A549 (cell line): ENCODE data around the gene MTHFR. TPM values are rescaled to one million over a fixed set of nuclear protein-coding genes. Genes with fewer than 3 reads are reported as not detected.

Experiments
- ATAC-seq, 2 experiments: fragments of 200-7000 bp in 1 of 2; fragments of >200 bp in 1 of 2; cut with Nextera tagmentation in 1 of 2; cut with Tn5 transposase in 1 of 2; 3 replicates each; pipeline versions ENCODE4 v1.8.0 to v1.9.1; 2018 to 2020; ENCODE audit warnings: mild to moderate bottlenecking in 1 of 2, moderate library complexity in 1 of 2
- CTCF ChIA-PET: fragments of 300-600 bp; sonication (Branson Sonifier 250); formaldehyde crosslinking; extraction: SDS; loops from one replicate; lab custom pipeline; 2021; ENCODE audit warnings: antibody characterized with exemption, inconsistent platforms; lab: Yijun Ruan, JAX
- POLR2A ChIA-PET: fragments of 350-600 bp; formaldehyde crosslinking; extraction: SDS; loops from one replicate; lab custom pipeline; 2021; ENCODE audit warnings: antibody characterized with exemption, inconsistent platforms; lab: Yijun Ruan, JAX
- DNase-seq, 2 experiments: peaks; one replicate each; pipeline versions ENCODE4 v3.0.0 to v3.0.0-alpha.2; 2011 to 2016; ENCODE audit warnings: low read depth in 1 of 2, low spot score in 1 of 2
- FAIRE-seq: peaks from 2 replicates; lab custom pipeline; 2011; peaks lifted over from hg19 to GRCh38; lab: Jason Lieb, UNC
- H3K27ac ChIP-seq, 2 experiments: fragments of >200 bp; sonication (Bioruptor Twin); formaldehyde crosslinking; 3 replicates each; pipeline ENCODE4 v1.5.1; 2016 to 2017
- H3K4me1 ChIP-seq: fragments of >200 bp; sonication (Bioruptor Twin); formaldehyde crosslinking; 3 replicates; pipeline ENCODE4 v1.6.1; 2016
- H3K4me2 ChIP-seq: fragments of >200 bp; sonication (Bioruptor Twin); formaldehyde crosslinking; 3 replicates; pipeline ENCODE4 v1.6.1; 2016
- H3K4me3 ChIP-seq: fragments of >200 bp; sonication (Bioruptor Twin); formaldehyde crosslinking; 3 replicates; pipeline ENCODE4 v1.5.1; 2016
- H3K9me3 ChIP-seq: fragments of >200 bp; sonication (Bioruptor Twin); formaldehyde crosslinking; 3 replicates; pipeline ENCODE4 v1.6.1; 2016
- BHLHE40 ChIP-seq: IDR thresholded peaks from 2 replicates; pipeline ENCODE4 v1.6.1; 2012; ENCODE audit warnings: low read depth, low read length, inconsistent platforms
- CBX2 ChIP-seq: fragments of 200-600 bp; sonication (generic); IDR thresholded peaks from 2 replicates; pipeline ENCODE4 v1.6.1; 2016; ENCODE audit warnings: low read depth, mild to moderate bottlenecking, borderline replicate concordance
- CEBPB ChIP-seq, 2 experiments: fragments of >200 bp in 1 of 2; sonication (Bioruptor Twin) in 1 of 2; formaldehyde crosslinking in 1 of 2; IDR thresholded peaks; 2 replicates each; pipeline ENCODE4 v1.6.1; 2012 to 2016
- CHD2 ChIP-seq: fragments of 150-350 bp; IDR thresholded peaks from 2 replicates; pipeline ENCODE4 v1.6.1; 2014; ENCODE audit warnings: low read length; ENCODE audit not compliant: partially characterized antibody
- EHF ChIP-seq: fragments of 250-450 bp; sonication (Bioruptor Pico); IDR thresholded peaks from 2 replicates; pipeline ENCODE4 v1.5.0; 2020; ENCODE audit warnings: mild to moderate bottlenecking
- EHMT2 ChIP-seq: fragments of 200-600 bp; sonication (generic); IDR thresholded peaks from 2 replicates; pipeline ENCODE4 v1.6.1; 2016; ENCODE audit warnings: antibody characterized with exemption, low read depth, mild to moderate bottlenecking, moderate library complexity
- EP300 ChIP-seq, 2 experiments: fragments of >200 bp; sonication (Bioruptor Twin); formaldehyde crosslinking; IDR thresholded peaks; 2 replicates in 1 of 2; 3 replicates in 1 of 2; pipeline ENCODE4 v1.6.1; 2016 to 2017
- FOSB ChIP-seq: fragments of 250-450 bp; sonication (Bioruptor Pico); IDR thresholded peaks from 2 replicates; pipeline ENCODE4 v1.5.0; 2020; ENCODE audit warnings: mild to moderate bottlenecking, moderate library complexity
- FOSL2 ChIP-seq, 2 experiments: fragments of 450-650 bp in 1 of 2; fragments of >200 bp in 1 of 2; sonication (Bioruptor Twin) in 1 of 2; formaldehyde crosslinking; IDR thresholded peaks; 2 replicates each; pipeline versions ENCODE4 v1.5.0 to v1.6.1; 2016 to 2020; ENCODE audit warnings: mild to moderate bottlenecking in 1 of 2, moderate library complexity in 1 of 2
- HOXA7 ChIP-seq: fragments of 250-450 bp; sonication (Bioruptor Pico); IDR thresholded peaks from 2 replicates; pipeline ENCODE4 v1.5.0; 2020; ENCODE audit warnings: mild to moderate bottlenecking, moderate library complexity
- JUNB ChIP-seq: fragments of >200 bp; sonication (Bioruptor Twin); formaldehyde crosslinking; IDR thresholded peaks from 2 replicates; pipeline ENCODE4 v1.6.1; 2016
- KDM1A ChIP-seq: fragments of 200-600 bp; sonication (generic); IDR thresholded peaks from 2 replicates; pipeline ENCODE4 v1.6.1; 2016; ENCODE audit warnings: low read depth, mild to moderate bottlenecking
- MAZ ChIP-seq: fragments of 150-350 bp; IDR thresholded peaks from 2 replicates; pipeline ENCODE4 v1.6.1; 2014; ENCODE audit warnings: antibody characterized with exemption, low read depth, low read length, borderline replicate concordance
- NR3C1 ChIP-seq: fragments of >200 bp; sonication (Bioruptor Twin); formaldehyde crosslinking; IDR thresholded peaks from 3 replicates; pipeline ENCODE4 v1.6.1; 2017
- PHF8 ChIP-seq: fragments of 200-600 bp; sonication (generic); IDR thresholded peaks from 2 replicates; pipeline ENCODE4 v1.6.1; 2016; ENCODE audit warnings: low read depth, mild to moderate bottlenecking, antibody characterized with exemption, moderate library complexity, borderline replicate concordance
- POLR2A ChIP-seq: IDR thresholded peaks from 2 replicates; pipeline ENCODE4 v1.6.1; 2012; ENCODE audit warnings: mild to moderate bottlenecking, low read length
- RAD21 ChIP-seq, 2 experiments: fragments of >200 bp in 1 of 2; sonication (Bioruptor Twin) in 1 of 2; formaldehyde crosslinking in 1 of 2; IDR thresholded peaks in 1 of 2; conservative IDR thresholded peaks in 1 of 2; 2 replicates in 1 of 2; 3 replicates in 1 of 2; pipeline ENCODE4 v1.6.1; 2012 to 2018; ENCODE audit warnings: inconsistent platforms in 1 of 2
- RFX5 ChIP-seq: fragments of 450-650 bp; IDR thresholded peaks from 2 replicates; pipeline ENCODE4 v1.7.1; 2014; ENCODE audit warnings: antibody characterized with exemption, mild to moderate bottlenecking, moderate library complexity
- SMC3 ChIP-seq: fragments of >200 bp; sonication (Bioruptor Twin); formaldehyde crosslinking; IDR thresholded peaks from 3 replicates; pipeline ENCODE4 v1.6.1; 2018; ENCODE audit warnings: inconsistent platforms
- TFCP2L1 ChIP-seq: fragments of 250-450 bp; sonication (Bioruptor Pico); IDR thresholded peaks from 2 replicates; pipeline ENCODE4 v1.5.0; 2021; ENCODE audit warnings: mild to moderate bottlenecking
- TP53 ChIP-seq: fragments of 250-450 bp; sonication (Bioruptor Pico); IDR thresholded peaks from 2 replicates; pipeline ENCODE4 v1.5.0; 2021; ENCODE audit warnings: mild to moderate bottlenecking, moderate library complexity
- ZSCAN20 ChIP-seq: fragments of 250-450 bp; sonication (Bioruptor Pico); IDR thresholded peaks from 2 replicates; pipeline ENCODE4 v1.8.0; 2022; ENCODE audit warnings: mild to moderate bottlenecking, moderate library complexity
- WGBS: methylation state at CpG from one replicate; pipeline ENCODE4 v1.1.6; 2017; ENCODE audit errors: missing lambda C conversion rate; 5-methylcytosine and 5-hydroxymethylcytosine counted together
- polyA plus RNA-seq, 4 experiments: library from polyadenylated mRNA; depleted of rRNA in 3 of 4; stranded (reverse); fragments of >200 nt; fragmentation: RNase III in 1 of 4; extraction: RNeasy Plus Mini Kit Qiagen cat#74134 plus additional on column Dnase treatment in 1 of 4; gene quantifications; 2 replicates in 3 of 4; 3 replicates in 1 of 4; pipeline ENCODE4 v1.2.3, GENCODE V29; 2011 to 2017
- TF ChIP-seq, protein P1 (sequence below): fragments of 450-650 bp; IDR thresholded peaks from 2 replicates; pipeline ENCODE4 v1.6.1; 2014; ENCODE audit warnings: antibody characterized with exemption
- TF ChIP-seq, protein P2 (sequence below): fragments of 150-350 bp; IDR thresholded peaks from 2 replicates; pipeline ENCODE4 v1.6.1; 2014; ENCODE audit warnings: low read depth, mild to moderate bottlenecking, low read length
- TF ChIP-seq, protein P3 (sequence below): fragments of >200 bp; sonication (Bioruptor Twin); formaldehyde crosslinking; IDR thresholded peaks from 3 replicates; pipeline ENCODE4 v1.6.1; 2016
- TF ChIP-seq, protein P4 (sequence below): IDR thresholded peaks from 2 replicates; pipeline ENCODE4 v1.6.1; 2012

Gene MTHFR
- polyA plus RNA-seq, 2 of the 4 experiments (the other 2 are of a cell fraction): 4.5 to 5.2 TPM

DNA sequence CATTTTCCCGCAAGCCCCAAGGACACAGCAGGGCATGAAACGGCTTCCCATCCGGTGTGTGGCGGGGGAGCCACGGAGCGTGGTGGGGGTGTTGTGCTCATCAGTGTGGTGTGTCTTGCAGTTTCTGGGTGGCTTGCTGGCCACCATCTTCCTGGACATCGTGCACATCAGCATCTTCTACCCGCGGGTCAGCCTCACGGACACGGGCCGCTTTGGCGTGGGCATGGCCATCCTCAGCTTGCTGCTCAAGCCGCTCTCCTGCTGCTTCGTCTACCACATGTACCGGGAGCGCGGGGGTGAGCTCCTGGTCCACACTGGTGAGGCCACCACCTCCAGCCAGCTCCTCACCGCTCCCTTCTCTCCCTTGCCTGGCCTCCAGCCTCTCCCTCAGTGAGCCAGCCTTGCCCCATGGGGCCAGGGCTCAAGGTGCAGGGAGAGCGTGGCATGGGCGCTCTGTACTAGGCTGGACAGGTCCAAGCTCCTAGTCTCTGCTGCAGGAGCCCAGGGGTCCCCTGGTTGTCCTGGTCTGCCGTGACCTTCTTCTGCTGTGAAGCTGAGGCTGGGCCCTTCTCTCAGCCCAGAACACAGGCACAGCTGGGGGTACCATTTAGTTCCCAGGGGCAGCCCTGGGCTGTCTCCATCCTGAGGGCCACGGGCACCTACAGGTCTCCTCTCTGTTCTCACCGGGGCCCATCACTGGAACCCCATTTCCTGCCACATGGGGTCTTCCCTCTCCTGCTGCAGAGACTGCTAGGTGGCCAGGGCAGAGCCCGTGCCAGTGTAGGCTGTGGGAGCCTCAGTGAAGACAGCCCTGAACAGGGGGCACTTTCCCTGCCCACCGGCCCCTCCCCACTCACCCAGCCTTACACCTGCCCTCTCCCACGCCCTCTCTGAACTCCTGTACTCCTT, 57.2 kb downstream of the MTHFR start:
- POLR2A ChIA-PET: interaction anchor here (1.0 kb wide), 1 partner anchor 12 kb away, joined by 3 read pairs; no protein-coding TSS in a partner anchor
- Histone ChIP-seq H3K27ac (peak overlapping the region in 1 of 2 experiments; percentile 60; a peak in 2 of 6 replicates), H3K4me1 (no peaks in the 10 kb centered on the region; the same call in 2 of the 3 replicates), H3K4me2 (no peak overlapping the region)
- CTCF ChIA-PET: interaction anchor here (0.6 to 3.1 kb wide), 15 partner anchors 8 to 711 kb away, joined by 3 to 15 read pairs (median 3); partner anchors contain the start of genes AGTRAP, FBXO2, FBXO44 and FBXO6
- 89% methylated on average over 21 of the region's 27 CpGs for WGBS
- TF ChIP-seq EP300 (IDR thresholded peaks at IDR 0.05) (no peak), TFCP2L1 (no peak), EHF (CRISPR knock-in tag) (no peak), CHD2 (no peak), RAD21 (conservative IDR thresholded peaks at IDR 0.05 in 1 of 2, IDR thresholded peaks at IDR 0.05 in 1 of 2) (no peak), FOSL2 (IDR thresholded peaks at IDR 0.05) (no peak), FOSL2 (CRISPR knock-in tag; IDR thresholded peaks at IDR 0.05) (no peak), SMC3 (no peak), POLR2A (no peak), HOXA7 (CRISPR knock-in tag) (no peak), BHLHE40 (no peak), CBX2 (no peak), PHF8 (no peak), KDM1A (no peak), CEBPB (IDR thresholded peaks at IDR 0.05) (no peak), RFX5 (no peak)
- TF ChIP-seq, protein P1, sequence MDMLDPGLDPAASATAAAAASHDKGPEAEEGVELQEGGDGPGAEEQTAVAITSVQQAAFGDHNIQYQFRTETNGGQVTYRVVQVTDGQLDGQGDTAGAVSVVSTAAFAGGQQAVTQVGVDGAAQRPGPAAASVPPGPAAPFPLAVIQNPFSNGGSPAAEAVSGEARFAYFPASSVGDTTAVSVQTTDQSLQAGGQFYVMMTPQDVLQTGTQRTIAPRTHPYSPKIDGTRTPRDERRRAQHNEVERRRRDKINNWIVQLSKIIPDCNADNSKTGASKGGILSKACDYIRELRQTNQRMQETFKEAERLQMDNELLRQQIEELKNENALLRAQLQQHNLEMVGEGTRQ: no peak
- TF ChIP-seq, all 56 proteins: peak for 0
- peak; percentile 8 to 53; a peak in 3 of 6 replicates for ATAC-seq
- Histone ChIP-seq H3K9me3 (no peaks in the 10 kb centered on the region), H3K4me3 (no peak overlapping the region)
- DNase-seq: no peak
- FAIRE-seq: no peak

DNA sequence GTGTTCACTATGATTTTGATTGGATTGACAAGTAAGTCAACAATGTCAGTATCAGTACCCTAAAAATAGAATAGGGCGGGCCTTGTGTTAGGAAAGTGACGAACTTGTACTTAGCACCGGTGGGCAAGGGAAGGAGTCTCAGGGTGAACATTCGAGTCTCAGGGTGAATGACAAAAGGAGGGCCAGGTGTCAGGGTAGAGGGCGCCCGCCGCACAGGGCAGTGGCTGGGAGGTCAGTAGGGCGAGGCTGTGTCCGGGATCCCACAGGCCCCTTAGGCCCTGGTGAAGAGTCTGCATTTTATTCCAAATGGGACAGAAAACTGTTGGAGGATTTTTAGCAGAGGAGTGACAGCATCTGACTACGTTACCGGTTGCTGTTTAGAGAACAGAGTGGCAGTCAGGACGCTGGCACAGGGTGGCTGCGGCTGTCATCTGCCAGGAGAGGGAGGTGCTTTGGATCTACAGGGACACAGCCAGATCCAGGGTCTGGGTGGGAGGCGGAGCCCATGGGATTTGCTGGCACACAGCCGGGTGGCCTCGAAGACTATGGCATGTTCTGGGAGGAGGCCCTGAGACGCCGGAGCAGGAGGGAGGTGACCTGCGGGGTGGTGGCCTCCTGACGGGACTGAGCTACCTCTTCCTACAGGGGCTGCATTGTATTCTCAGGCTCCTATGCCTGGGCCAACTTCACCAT, 58.8 kb downstream of the MTHFR start:
- DNase-seq: no peak
- POLR2A ChIA-PET: no interaction called here
- FAIRE-seq: no peak
- no peak for ATAC-seq
- no peak for TF ChIP-seq HOXA7 (CRISPR knock-in tag)
- no peak for TF ChIP-seq TP53 (CRISPR knock-in tag)
- TF ChIP-seq EHF (CRISPR knock-in tag): no peak
- no peak for TF ChIP-seq ZSCAN20 (CRISPR knock-in tag)
- no peak for TF ChIP-seq EHMT2
- TF ChIP-seq KDM1A: no peak
- TF ChIP-seq NR3C1: no peak
- TF ChIP-seq BHLHE40: no peak
- Histone ChIP-seq H3K9me3 (no peaks in the 10 kb centered on the region), H3K4me3 (no peak overlapping the region), H3K4me2 (no peak overlapping the region), H3K27ac (no peak overlapping the region), H3K4me1 (no peaks in the 10 kb centered on the region; the same call in 2 of the 3 replicates)
- CTCF ChIA-PET: no interaction called here
- WGBS: 91% methylated on average over 17 of the region's 20 CpGs

DNA sequence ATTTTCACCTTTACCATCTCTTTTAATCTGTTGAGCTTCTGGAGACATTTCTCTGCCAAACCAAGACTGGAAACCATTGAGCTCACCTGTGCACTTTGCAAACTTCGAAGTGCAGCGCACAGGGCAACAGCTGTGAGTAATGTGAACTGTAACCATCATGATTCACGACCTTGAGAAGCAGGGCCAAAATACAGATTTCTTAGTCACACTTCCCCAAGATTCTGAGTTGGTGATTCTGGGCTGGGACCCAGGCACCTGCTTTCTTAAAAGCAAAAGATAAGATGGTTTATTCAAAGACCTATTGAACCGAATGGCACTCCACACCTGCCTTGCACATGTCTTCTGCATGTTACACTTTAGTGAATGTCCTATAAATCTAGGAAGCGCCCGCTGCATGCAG, 59.7 kb downstream of the MTHFR start:
- Histone ChIP-seq H3K27ac (no peak overlapping the region), H3K4me3 (no peak overlapping the region), H3K4me1 (no peaks in the 10 kb centered on the region; the same call in 2 of the 3 replicates), H3K4me2 (no peak overlapping the region), H3K9me3 (no peaks in the 10 kb centered on the region)
- FAIRE-seq (no peak), DNase-seq (no peak), ATAC-seq (no peak)
- ChIA-PET POLR2A (no interaction called here), CTCF (no interaction called here)
- TF ChIP-seq, protein P2, sequence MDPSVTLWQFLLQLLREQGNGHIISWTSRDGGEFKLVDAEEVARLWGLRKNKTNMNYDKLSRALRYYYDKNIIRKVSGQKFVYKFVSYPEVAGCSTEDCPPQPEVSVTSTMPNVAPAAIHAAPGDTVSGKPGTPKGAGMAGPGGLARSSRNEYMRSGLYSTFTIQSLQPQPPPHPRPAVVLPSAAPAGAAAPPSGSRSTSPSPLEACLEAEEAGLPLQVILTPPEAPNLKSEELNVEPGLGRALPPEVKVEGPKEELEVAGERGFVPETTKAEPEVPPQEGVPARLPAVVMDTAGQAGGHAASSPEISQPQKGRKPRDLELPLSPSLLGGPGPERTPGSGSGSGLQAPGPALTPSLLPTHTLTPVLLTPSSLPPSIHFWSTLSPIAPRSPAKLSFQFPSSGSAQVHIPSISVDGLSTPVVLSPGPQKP: no peak
- no peak for TF ChIP-seq JUNB
- no peak for TF ChIP-seq BHLHE40
- no peak for TF ChIP-seq FOSB (CRISPR knock-in tag)
- TF ChIP-seq, protein P3, sequence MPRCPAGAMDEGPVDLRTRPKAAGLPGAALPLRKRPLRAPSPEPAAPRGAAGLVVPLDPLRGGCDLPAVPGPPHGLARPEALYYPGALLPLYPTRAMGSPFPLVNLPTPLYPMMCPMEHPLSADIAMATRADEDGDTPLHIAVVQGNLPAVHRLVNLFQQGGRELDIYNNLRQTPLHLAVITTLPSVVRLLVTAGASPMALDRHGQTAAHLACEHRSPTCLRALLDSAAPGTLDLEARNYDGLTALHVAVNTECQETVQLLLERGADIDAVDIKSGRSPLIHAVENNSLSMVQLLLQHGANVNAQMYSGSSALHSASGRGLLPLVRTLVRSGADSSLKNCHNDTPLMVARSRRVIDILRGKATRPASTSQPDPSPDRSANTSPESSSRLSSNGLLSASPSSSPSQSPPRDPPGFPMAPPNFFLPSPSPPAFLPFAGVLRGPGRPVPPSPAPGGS: no peak
- no peak for TF ChIP-seq MAZ
- TF ChIP-seq, protein P4, sequence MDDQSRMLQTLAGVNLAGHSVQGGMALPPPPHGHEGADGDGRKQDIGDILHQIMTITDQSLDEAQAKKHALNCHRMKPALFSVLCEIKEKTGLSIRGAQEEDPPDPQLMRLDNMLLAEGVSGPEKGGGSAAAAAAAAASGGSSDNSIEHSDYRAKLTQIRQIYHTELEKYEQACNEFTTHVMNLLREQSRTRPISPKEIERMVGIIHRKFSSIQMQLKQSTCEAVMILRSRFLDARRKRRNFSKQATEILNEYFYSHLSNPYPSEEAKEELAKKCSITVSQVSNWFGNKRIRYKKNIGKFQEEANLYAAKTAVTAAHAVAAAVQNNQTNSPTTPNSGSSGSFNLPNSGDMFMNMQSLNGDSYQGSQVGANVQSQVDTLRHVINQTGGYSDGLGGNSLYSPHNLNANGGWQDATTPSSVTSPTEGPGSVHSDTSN: no peak
- WGBS: 79% methylated on average over 6 of the region's 6 CpGs
